Panc1 (cell line): ENCODE measurements around the gene CIB1. TPM values are rescaled to one million over a fixed set of nuclear protein-coding genes. Genes with fewer than 3 reads are reported as not detected.
A peak's percentile ranks its signal among the peaks of the same experiment; 100 is the strongest.

Source experiments
- ATAC-seq: fragments of 200-7000 bp; cut with Tn5 transposase; 2 replicates; pipeline ENCODE4 v1.9.1; 2020; ENCODE audit warnings: mild to moderate bottlenecking, moderate library complexity
- BruUV-seq: library from RNA; stranded (reverse); fragments of 400-500 nt; replicated peaks from 2 replicates; lab custom pipeline; 2021; lab: Mats Ljungman, UMichigan
- CTCF ChIA-PET: fragments of 300-600 bp; sonication (Branson Sonifier 250); formaldehyde crosslinking; loops from one replicate; lab custom pipeline; 2022; ENCODE audit warnings: antibody characterized with exemption; lab: Charles Lee
- POLR2A ChIA-PET: fragments of 300-600 bp; sonication (Branson Sonifier 250); formaldehyde crosslinking; loops from one replicate; lab custom pipeline; 2022; ENCODE audit warnings: antibody characterized with exemption; lab: Charles Lee
- DNase-seq: peaks from one replicate; pipeline ENCODE4 v3.0.0-alpha.2; 2010; ENCODE audit warnings: low read depth, low spot score
- H3K27ac ChIP-seq: 2 replicates; pipeline ENCODE4 v1.5.1; 2011; ENCODE audit warnings: mild to moderate bottlenecking, low read length, inconsistent platforms
- H3K27me3 ChIP-seq: fragments of 200-500 bp; sonication (Bioruptor generic); 2 replicates; pipeline ENCODE4 v1.6.0; 2014; ENCODE audit warnings: low read length, inconsistent platforms; ENCODE audit not compliant: control insufficient read depth, insufficient read depth
- H3K36me3 ChIP-seq: fragments of 200-500 bp; sonication (Bioruptor generic); 2 replicates; pipeline ENCODE4 v1.5.1; 2014; ENCODE audit warnings: inconsistent platforms, mild to moderate bottlenecking, low read length, moderate library complexity; ENCODE audit not compliant: control insufficient read depth, insufficient read depth
- H3K4me1 ChIP-seq: 2 replicates; pipeline ENCODE4 v1.5.1; 2011; ENCODE audit warnings: inconsistent platforms, mild to moderate bottlenecking, low read length, moderate library complexity; ENCODE audit not compliant: control insufficient read depth, insufficient read depth
- H3K4me3 ChIP-seq, 2 experiments: 2 replicates each; pipeline ENCODE4 v1.5.1; 2011 to 2012; ENCODE audit warnings: low read depth in 2 of 2, low read length in 2 of 2, mild to moderate bottlenecking in 2 of 2, inconsistent platforms in 1 of 2, moderate library complexity in 1 of 2
- H3K9me3 ChIP-seq: fragments of 200-500 bp; sonication (Bioruptor generic); 2 replicates; pipeline ENCODE4 v1.5.1; 2014; ENCODE audit warnings: low read depth, mild to moderate bottlenecking, inconsistent platforms, low read length, moderate library complexity; ENCODE audit not compliant: control insufficient read depth, insufficient read depth
- POLR2AphosphoS5 ChIP-seq: IDR thresholded peaks from 2 replicates; pipeline ENCODE4 v1.6.1; 2012; ENCODE audit warnings: mild to moderate bottlenecking, low read depth, low read length, moderate library complexity
- TCF7L2 ChIP-seq: IDR thresholded peaks from 2 replicates; pipeline ENCODE4 v1.6.1; 2011; ENCODE audit warnings: mild to moderate bottlenecking, low read depth, low read length, inconsistent platforms
- in situ Hi-C: cut with HindIII; loops from 2 replicates; pipeline ENCODE4 v1.10.0; 2016; ENCODE audit warnings: low sequenced_read_pairs, low pct_unique_long_range_greater_than_20kb
- intact Hi-C: fragments of 100-400 bp; cut with micrococcal nuclease; formaldehyde crosslinking; loops from one replicate; pipeline ENCODE4 v1.10.0; 2022; ENCODE audit not compliant: unreplicated experiment
- total RNA-seq: library from RNA; stranded (reverse); gene quantifications from one replicate; pipeline ENCODE4 v1.2.1, GENCODE V29; 2021; ENCODE audit not compliant: unreplicated experiment
- TF ChIP-seq, protein P1 (sequence below), 2 experiments: IDR thresholded peaks; 2 replicates each; pipeline ENCODE4 v1.6.1; 2011 to 2012; ENCODE audit warnings: low read depth in 2 of 2, control low read depth in 1 of 2, low read length in 1 of 2, mild to moderate bottlenecking in 1 of 2, moderate library complexity in 1 of 2; ENCODE audit not compliant: insufficient read depth in 1 of 2

CIB1 gene
- total RNA-seq, 1 experiment from 2014 or later = 193 TPM

DNA sequence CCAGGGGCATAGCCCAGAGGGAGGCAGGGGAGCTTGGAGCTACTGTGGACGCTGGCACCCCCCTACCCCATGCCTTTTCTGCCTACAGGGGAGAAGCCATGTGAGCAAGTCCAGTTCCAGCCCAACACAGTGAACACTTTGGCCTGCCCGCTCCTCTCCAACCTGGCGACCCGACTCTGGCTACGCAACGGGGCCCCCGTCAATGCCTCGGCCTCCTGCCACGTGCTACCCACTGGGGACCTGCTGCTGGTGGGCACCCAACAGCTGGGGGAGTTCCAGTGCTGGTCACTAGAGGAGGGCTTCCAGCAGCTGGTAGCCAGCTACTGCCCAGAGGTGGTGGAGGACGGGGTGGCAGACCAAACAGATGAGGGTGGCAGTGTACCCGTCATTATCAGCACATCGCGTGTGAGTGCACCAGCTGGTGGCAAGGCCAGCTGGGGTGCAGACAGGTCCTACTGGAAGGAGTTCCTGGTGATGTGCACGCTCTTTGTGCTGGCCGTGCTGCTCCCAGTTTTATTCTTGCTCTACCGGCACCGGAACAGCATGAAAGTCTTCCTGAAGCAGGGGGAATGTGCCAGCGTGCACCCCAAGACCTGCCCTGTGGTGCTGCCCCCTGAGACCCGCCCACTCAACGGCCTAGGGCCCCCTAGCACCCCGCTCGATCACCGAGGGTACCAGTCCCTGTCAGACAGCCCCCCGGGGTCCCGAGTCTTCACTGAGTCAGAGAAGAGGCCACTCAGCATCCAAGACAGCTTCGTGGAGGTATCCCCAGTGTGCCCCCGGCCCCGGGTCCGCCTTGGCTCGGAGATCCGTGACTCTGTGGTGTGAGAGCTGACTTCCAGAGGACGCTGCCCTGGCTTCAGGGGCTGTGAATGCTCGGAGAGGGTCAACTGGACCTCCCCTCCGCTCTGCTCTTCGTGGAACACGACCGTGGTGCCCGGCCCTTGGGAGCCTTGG is 5.6 kb downstream of the CIB1 start:
- in situ Hi-C loops (no loop called here), intact Hi-C loops (no loop called here)
- H3K36me3 ChIP-seq = peaks cover 26% of the 10 kb centered on the region
- H3K4me3 ChIP-seq = no peak overlapping the region
- TF ChIP-seq POLR2AphosphoS5 (0 out of 2 replicates have a peak, but pooled peaks have one; percentile 1), TCF7L2 (no peak; the same call in 1 of the 2 replicates)
- peak; percentile 2 for ATAC-seq
- DNase-seq = no peak
- H3K9me3 ChIP-seq = no peaks in the 10 kb centered on the region
- no peaks in the 10 kb centered on the region for H3K27me3 ChIP-seq
- peaks cover 90% of the 10 kb centered on the region for H3K4me1 ChIP-seq
- CTCF ChIA-PET = no interaction called here
- POLR2A ChIA-PET = interaction anchor here (0.7 kb wide), 1 partner anchor 56 kb away, joined by 4 read pairs; no protein-coding TSS in a partner anchor
- peak overlapping the region; percentile 99 for H3K27ac ChIP-seq
- BruUV-seq = no TSS peak

DNA sequence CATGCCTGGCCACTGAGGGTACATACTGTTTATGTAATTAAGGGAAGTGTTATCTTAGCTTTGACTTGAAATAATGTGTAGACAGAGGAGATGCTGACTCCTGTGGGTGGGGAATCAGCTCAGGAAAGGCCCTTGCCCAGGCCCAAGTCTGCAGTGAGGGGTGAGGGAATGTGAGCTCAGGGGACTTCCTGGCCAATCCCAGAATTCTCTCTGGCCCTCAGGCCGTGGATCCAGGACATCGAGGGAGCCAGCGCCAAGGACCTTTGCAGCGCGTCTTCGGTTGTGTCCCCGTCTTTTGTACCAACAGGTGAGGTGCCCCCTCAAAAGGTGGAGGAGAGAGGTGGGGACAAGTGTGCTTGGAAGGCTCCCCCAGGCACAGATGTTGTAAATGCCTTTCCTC is 6.4 kb downstream of the CIB1 start:
- intact Hi-C loops = no loop called here

DNA sequence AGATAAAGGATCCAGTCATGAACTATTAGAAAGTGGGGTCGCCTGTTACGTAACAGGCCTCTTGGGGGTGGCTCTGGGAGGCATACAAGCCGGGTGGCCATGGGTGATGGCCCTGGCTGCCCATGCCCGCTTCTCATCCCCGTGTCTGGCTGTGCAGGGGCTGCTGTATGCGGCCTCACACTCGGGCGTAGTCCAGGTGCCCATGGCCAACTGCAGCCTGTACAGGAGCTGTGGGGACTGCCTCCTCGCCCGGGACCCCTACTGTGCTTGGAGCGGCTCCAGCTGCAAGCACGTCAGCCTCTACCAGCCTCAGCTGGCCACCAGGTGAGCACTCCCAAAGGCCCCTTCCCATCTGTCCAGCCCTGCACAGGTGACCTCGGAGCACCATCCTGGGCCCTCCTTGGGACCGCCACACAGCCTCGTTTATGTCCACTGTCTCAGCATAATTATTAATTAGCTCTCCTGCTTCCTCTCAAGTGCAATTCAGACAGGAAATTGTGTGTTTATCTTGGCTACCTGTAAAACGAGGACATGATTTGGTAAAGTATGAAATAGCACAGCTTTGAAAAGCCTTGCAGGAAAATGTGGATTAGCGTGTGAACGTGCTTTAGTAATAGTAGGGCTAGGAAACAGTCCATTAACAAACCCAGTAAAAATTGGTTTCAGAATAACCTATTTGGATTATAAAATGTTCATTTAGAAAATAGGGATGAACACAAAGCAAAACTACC is 8.1 kb downstream of the CIB1 start:
- CTCF ChIA-PET = interaction anchor here (0.6 kb wide), 1 partner anchor 70 kb away, joined by 12 read pairs; no protein-coding TSS in a partner anchor
- H3K4me3 ChIP-seq = no peak overlapping the region
- no peak for DNase-seq
- ATAC-seq = no peak
- peak overlapping the region; percentile 99 for H3K27ac ChIP-seq
- POLR2A ChIA-PET = no interaction called here
- in situ Hi-C loops (no loop called here), intact Hi-C loops (no loop called here)
- peaks cover 99% of the 10 kb centered on the region for H3K4me1 ChIP-seq
- H3K36me3 ChIP-seq = peaks cover 29% of the 10 kb centered on the region
- BruUV-seq = no TSS peak
- H3K27me3 ChIP-seq = no peaks in the 10 kb centered on the region
- TF ChIP-seq, protein P1, sequence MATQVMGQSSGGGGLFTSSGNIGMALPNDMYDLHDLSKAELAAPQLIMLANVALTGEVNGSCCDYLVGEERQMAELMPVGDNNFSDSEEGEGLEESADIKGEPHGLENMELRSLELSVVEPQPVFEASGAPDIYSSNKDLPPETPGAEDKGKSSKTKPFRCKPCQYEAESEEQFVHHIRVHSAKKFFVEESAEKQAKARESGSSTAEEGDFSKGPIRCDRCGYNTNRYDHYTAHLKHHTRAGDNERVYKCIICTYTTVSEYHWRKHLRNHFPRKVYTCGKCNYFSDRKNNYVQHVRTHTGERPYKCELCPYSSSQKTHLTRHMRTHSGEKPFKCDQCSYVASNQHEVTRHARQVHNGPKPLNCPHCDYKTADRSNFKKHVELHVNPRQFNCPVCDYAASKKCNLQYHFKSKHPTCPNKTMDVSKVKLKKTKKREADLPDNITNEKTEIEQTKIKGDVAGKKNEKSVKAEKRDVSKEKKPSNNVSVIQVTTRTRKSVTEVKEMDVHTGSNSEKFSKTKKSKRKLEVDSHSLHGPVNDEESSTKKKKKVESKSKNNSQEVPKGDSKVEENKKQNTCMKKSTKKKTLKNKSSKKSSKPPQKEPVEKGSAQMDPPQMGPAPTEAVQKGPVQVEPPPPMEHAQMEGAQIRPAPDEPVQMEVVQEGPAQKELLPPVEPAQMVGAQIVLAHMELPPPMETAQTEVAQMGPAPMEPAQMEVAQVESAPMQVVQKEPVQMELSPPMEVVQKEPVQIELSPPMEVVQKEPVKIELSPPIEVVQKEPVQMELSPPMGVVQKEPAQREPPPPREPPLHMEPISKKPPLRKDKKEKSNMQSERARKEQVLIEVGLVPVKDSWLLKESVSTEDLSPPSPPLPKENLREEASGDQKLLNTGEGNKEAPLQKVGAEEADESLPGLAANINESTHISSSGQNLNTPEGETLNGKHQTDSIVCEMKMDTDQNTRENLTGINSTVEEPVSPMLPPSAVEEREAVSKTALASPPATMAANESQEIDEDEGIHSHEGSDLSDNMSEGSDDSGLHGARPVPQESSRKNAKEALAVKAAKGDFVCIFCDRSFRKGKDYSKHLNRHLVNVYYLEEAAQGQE (IDR thresholded peaks at IDR 0.05; ENCODE audit: insufficient read depth in 1 of 2, low read depth in 2 of 2, low read length in 1 of 2) = no peak
- TF ChIP-seq POLR2AphosphoS5 = peak; percentile 16; the same call in 1 of the 2 replicates
- no peaks in the 10 kb centered on the region for H3K9me3 ChIP-seq

More for the DNA sequence above, 6.4 kb downstream of the CIB1 start:
- H3K27ac ChIP-seq = peak overlapping the region; percentile 99
- BruUV-seq = no TSS peak
- H3K4me3 ChIP-seq = no peak overlapping the region
- POLR2A ChIA-PET = interaction anchor here (0.6 to 0.7 kb wide), 2 partner anchors 55 to 65 kb away, joined by 3 to 4 read pairs; no protein-coding TSS in a partner anchor
- in situ Hi-C loops = no loop called here
- peaks cover 26% of the 10 kb centered on the region for H3K36me3 ChIP-seq
- no peaks in the 10 kb centered on the region for H3K9me3 ChIP-seq
- H3K27me3 ChIP-seq = no peaks in the 10 kb centered on the region
- no peak for ATAC-seq
- peaks cover 98% of the 10 kb centered on the region for H3K4me1 ChIP-seq
- DNase-seq = no peak
- CTCF ChIA-PET = no interaction called here
- TF ChIP-seq TCF7L2 (no peak), POLR2AphosphoS5 (peak; percentile 33; the same call in 1 of the 2 replicates)
